Measurements from ENCODE around the gene SLC38A10.

DNA sequence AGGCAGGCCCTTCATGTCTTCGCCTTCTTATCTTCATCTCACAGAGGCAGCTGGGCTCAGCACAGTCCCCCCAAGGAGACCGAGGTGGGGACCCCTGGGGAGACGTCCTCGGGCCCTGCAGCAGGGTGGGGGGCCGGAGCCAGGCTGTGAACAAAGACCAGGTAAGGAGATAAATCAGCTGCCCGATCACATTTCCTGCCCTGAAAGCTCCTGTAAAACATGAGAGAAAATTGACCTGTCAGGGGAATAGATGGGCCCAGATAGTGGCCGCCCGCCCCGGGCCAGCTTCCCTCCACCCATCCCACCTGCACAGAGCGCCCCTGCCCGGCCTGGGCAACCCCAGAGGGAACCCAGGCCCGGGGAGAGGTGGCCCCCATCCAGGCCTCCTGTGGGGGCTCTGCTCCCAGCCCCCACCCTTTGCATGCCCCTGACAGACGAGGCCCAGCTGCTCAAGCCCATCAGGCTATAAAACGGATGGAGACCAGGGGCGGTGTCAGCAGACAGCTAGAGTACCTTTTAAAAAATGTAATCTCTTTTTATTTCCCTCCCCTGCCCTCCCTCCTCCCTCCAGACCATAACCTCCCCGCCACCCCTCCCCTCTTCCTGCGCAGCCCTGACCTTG lies 18.8 kb upstream of the SLC38A10 start:
- TF ChIP-seq, protein P1, sequence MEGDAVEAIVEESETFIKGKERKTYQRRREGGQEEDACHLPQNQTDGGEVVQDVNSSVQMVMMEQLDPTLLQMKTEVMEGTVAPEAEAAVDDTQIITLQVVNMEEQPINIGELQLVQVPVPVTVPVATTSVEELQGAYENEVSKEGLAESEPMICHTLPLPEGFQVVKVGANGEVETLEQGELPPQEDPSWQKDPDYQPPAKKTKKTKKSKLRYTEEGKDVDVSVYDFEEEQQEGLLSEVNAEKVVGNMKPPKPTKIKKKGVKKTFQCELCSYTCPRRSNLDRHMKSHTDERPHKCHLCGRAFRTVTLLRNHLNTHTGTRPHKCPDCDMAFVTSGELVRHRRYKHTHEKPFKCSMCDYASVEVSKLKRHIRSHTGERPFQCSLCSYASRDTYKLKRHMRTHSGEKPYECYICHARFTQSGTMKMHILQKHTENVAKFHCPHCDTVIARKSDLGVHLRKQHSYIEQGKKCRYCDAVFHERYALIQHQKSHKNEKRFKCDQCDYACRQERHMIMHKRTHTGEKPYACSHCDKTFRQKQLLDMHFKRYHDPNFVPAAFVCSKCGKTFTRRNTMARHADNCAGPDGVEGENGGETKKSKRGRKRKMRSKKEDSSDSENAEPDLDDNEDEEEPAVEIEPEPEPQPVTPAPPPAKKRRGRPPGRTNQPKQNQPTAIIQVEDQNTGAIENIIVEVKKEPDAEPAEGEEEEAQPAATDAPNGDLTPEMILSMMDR (conservative IDR thresholded peaks at IDR 0.05; ENCODE audit: low read length) = no peak
- no peak for TF ChIP-seq EZH2phosphoT487 (IDR thresholded peaks at IDR 0.05; ENCODE audit: borderline replicate concordance, low read depth, low read length)

All from OCI-LY7 (cell line).